ENCODE results near the gene KXD1. TPM values are rescaled to one million over a fixed set of nuclear protein-coding genes. Genes with fewer than 3 reads are reported as not detected.
"Not testable (repeated sequence)": the region's sequence is repeated elsewhere in the genome, so short reads cannot be mapped to it uniquely, and the experiment has no call there.

The KXD1 gene
- total RNA-seq, 1 donor from 2014 or later: 30.4 TPM

GRCh38 chr19:18533058-18533457 lies 24.6 kb upstream of the KXD1 start:
- DNase-seq (ENCODE audit: low spot score) (no peak), ATAC-seq (no peak)

GRCh38 chr19:18536475-18536874 lies 21.2 kb upstream of the KXD1 start:
- no peak for DNase-seq (ENCODE audit: low spot score)
- no peak for ATAC-seq

- DNase-seq (ENCODE audit: low spot score): no peak
These were observed 20.2 kb upstream of the KXD1 start for GRCh38 chr19:18537431-18537830.

GRCh38 chr19:18538115-18538514 lies 19.6 kb upstream of the KXD1 start:
- DNase-seq (ENCODE audit: low spot score): peak; percentile 84
- ATAC-seq: peak; percentile 91

More at GRCh38 chr19:18537431-18537830, 20.2 kb upstream of the KXD1 start:
- ATAC-seq: no peak

- ATAC-seq (no peak), DNase-seq (ENCODE audit: low spot score) (no peak)
These were observed 18.3 kb upstream of the KXD1 start for GRCh38 chr19:18539372-18539771.

GRCh38 chr19:18540200-18540599 lies 17.5 kb upstream of the KXD1 start:
- ATAC-seq; DNase-seq (ENCODE audit: low spot score): not testable (repeated sequence)

- ATAC-seq (no peak), DNase-seq (ENCODE audit: low spot score) (no peak)
These were observed 16.2 kb upstream of the KXD1 start for GRCh38 chr19:18541258-18541991.

- ATAC-seq (no peak), DNase-seq (ENCODE audit: low spot score) (no peak)
These were observed 15.4 kb upstream of the KXD1 start for GRCh38 chr19:18541992-18542940.

- ATAC-seq: peak; percentile 98
These were observed 14.5 kb upstream of the KXD1 start, which contains the start of gene FKBP8 for GRCh38 chr19:18542941-18543813. Gene FKBP8, minus strand, starts transcription at chr19:18543573. Its CDS starts 1,603 bp downstream, at chr19:18541970.

GRCh38 chr19:18543814-18544475 lies 13.7 kb upstream of the KXD1 start:
- no peak for DNase-seq (ENCODE audit: low spot score)
- ATAC-seq: peak; percentile 43

More at GRCh38 chr19:18542941-18543813, 14.5 kb upstream of the KXD1 start, which contains the start of gene FKBP8:
- DNase-seq (ENCODE audit: low spot score): peak; percentile 95

- ATAC-seq (no peak), DNase-seq (ENCODE audit: low spot score) (no peak)
These were observed 6.0 kb upstream of the KXD1 start for GRCh38 chr19:18551631-18552030.

GRCh38 chr19:18558202-18558555 lies 509 bp downstream of the KXD1 start:
- no peak for DNase-seq (ENCODE audit: low spot score)

GRCh38 chr19:18558604-18559003 lies 934 bp downstream of the KXD1 start:
- ATAC-seq: no peak

More at GRCh38 chr19:18558202-18558555, 509 bp downstream of the KXD1 start:
- ATAC-seq: peak; percentile 8

GRCh38 chr19:18559685-18560084 lies 2.0 kb downstream of the KXD1 start:
- DNase-seq (ENCODE audit: low spot score) (no peak), ATAC-seq (no peak)

More at GRCh38 chr19:18558604-18559003, 934 bp downstream of the KXD1 start:
- no peak for DNase-seq (ENCODE audit: low spot score)

- no peak for ATAC-seq
These were observed 4.4 kb downstream of the KXD1 start for GRCh38 chr19:18562086-18562485.

GRCh38 chr19:18566953-18567352 lies 9.3 kb downstream of the KXD1 start:
- no peak for DNase-seq (ENCODE audit: low spot score)
- ATAC-seq: no peak

More at GRCh38 chr19:18562086-18562485, 4.4 kb downstream of the KXD1 start:
- no peak for DNase-seq (ENCODE audit: low spot score)

GRCh38 chr19:18568367-18568766 lies 10.7 kb downstream of the KXD1 start:
- ATAC-seq (no peak), DNase-seq (ENCODE audit: low spot score) (no peak)

- DNase-seq (ENCODE audit: low spot score) (peak; percentile 99), ATAC-seq (peak; percentile 97)
These were observed 14.1 kb downstream of the KXD1 start, which contains the start of gene UBA52 for GRCh38 chr19:18571564-18572344. Gene UBA52, plus strand, starts transcription at chr19:18571857. Its CDS starts 1,444 bp downstream, at chr19:18573301.

GRCh38 chr19:18574691-18575291 lies 17.1 kb downstream of the KXD1 start:
- DNase-seq (ENCODE audit: low spot score) (no peak), ATAC-seq (no peak)

Data from left lobe of liver (tissue), 2 donors.